Karpas-422 (cell line): ENCODE results near the gene FBXL4. TPM values are rescaled to one million over a fixed set of nuclear protein-coding genes. Genes with fewer than 3 reads are reported as not detected.
A peak's percentile ranks its signal among the peaks of the same experiment; 100 is the strongest.

Source experiments
- DNase-seq: peaks from one replicate; pipeline ENCODE4 v3.0.0-alpha.2; 2015
- H2AFZ ChIP-seq: fragments of 200-600 bp; sonication (generic); 2 replicates; pipeline ENCODE4 v1.6.1; 2014; ENCODE audit warnings: antibody characterized with exemption, low read length, mixed read lengths
- H3K27ac ChIP-seq: fragments of 200-600 bp; sonication (generic); 2 replicates; pipeline ENCODE4 v1.5.1; 2014; ENCODE audit warnings: mild to moderate bottlenecking, low read length, moderate library complexity
- H3K27me3 ChIP-seq: fragments of 200-600 bp; sonication (generic); 2 replicates; pipeline ENCODE4 v1.6.1; 2014; ENCODE audit warnings: low read length, mixed read lengths
- H3K36me3 ChIP-seq: fragments of 200-600 bp; sonication (generic); 2 replicates; pipeline ENCODE4 v1.6.1; 2014; ENCODE audit warnings: low read length, mixed read lengths; ENCODE audit not compliant: insufficient read depth
- H3K4me1 ChIP-seq: fragments of 200-600 bp; sonication (generic); 2 replicates; pipeline ENCODE4 v1.6.1; 2014; ENCODE audit warnings: mild to moderate bottlenecking, low read length, mixed read lengths
- H3K4me2 ChIP-seq: fragments of 200-600 bp; sonication (generic); 2 replicates; pipeline ENCODE4 v1.6.1; 2014; ENCODE audit warnings: low read length, low read depth, mild to moderate bottlenecking; ENCODE audit not compliant: poor library complexity, severe bottlenecking
- H3K4me3 ChIP-seq: fragments of 200-600 bp; sonication (generic); 2 replicates; pipeline ENCODE4 v1.5.1; 2014; ENCODE audit warnings: mild to moderate bottlenecking, antibody characterized with exemption, low read length, mixed read lengths
- H3K79me2 ChIP-seq: fragments of 200-600 bp; sonication (generic); 2 replicates; pipeline ENCODE4 v1.6.1; 2014; ENCODE audit warnings: mild to moderate bottlenecking, low read length, mixed read lengths
- H3K9ac ChIP-seq: fragments of 200-600 bp; sonication (generic); 2 replicates; pipeline ENCODE4 v1.6.0; 2014; ENCODE audit warnings: low read length
- H3K9me2 ChIP-seq: fragments of 200-600 bp; sonication (generic), shearing (Covaris generic); replicated peaks from 2 replicates; pipeline ENCODE4 v1.6.0; 2014; ENCODE audit warnings: mild to moderate bottlenecking, low read length, moderate library complexity; ENCODE audit not compliant: insufficient read depth
- H3K9me3 ChIP-seq: fragments of 300-700, 200-600 bp; sonication (generic); 2 replicates; pipeline ENCODE4 v1.6.1; 2014; ENCODE audit warnings: low read length, mixed read lengths
- H4K20me1 ChIP-seq: fragments of 200-600 bp; sonication (generic); 2 replicates; pipeline ENCODE4 v1.6.1; 2014; ENCODE audit warnings: mild to moderate bottlenecking, antibody characterized with exemption, low read length, low read depth; ENCODE audit not compliant: insufficient read depth
- total RNA-seq: library from RNA; depleted of rRNA; stranded (reverse); fragments of >200 nt; shearing (Covaris generic); gene quantifications from 2 replicates; pipeline ENCODE4 v1.2.3, GENCODE V29; 2014; ENCODE audit warnings: low replicate concordance

The FBXL4 gene
- total RNA-seq, 1 experiment from 2014 or later: 32.2 TPM

DNA sequence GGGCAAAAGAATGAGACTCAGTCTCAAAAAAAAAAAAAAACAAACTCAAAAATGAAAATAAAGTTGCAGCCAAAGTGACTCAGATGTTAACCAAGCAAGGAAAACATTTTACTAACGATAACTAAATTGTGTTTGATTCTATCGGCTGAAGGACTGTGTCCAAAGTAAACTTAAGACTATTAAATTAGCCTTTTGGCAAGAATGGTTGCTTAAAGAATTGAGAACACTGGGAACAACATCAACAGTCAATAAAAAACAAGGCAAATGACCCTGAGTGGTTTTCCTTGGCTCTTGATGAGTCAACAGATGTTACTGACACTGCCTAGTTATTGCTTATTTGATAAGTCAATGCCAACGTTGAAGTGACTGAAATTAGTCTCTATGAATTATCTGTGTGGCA, 76.7 kb downstream of the FBXL4 start:
- H3K27me3 ChIP-seq: no peaks in the 10 kb centered on the region
- no peak overlapping the region for H3K4me3 ChIP-seq
- no peaks in the 10 kb centered on the region for H3K4me1 ChIP-seq
- H3K9me2 ChIP-seq: no peaks in the 10 kb centered on the region
- 0 out of 2 replicates have a peak, but pooled peaks cover 3% of the 10 kb centered on the region for H3K9me3 ChIP-seq
- 0 out of 2 replicates have a peak, but pooled peaks cover 3% of the 10 kb centered on the region for H3K79me2 ChIP-seq
- H3K27ac ChIP-seq: no peak overlapping the region
- peaks cover 50% of the 10 kb centered on the region for H3K36me3 ChIP-seq
- H4K20me1 ChIP-seq: no peaks in the 10 kb centered on the region
- DNase-seq: no peak
- no peak overlapping the region for H3K4me2 ChIP-seq
- H3K9ac ChIP-seq: no peak overlapping the region
- no peak overlapping the region for H2AFZ ChIP-seq

DNA sequence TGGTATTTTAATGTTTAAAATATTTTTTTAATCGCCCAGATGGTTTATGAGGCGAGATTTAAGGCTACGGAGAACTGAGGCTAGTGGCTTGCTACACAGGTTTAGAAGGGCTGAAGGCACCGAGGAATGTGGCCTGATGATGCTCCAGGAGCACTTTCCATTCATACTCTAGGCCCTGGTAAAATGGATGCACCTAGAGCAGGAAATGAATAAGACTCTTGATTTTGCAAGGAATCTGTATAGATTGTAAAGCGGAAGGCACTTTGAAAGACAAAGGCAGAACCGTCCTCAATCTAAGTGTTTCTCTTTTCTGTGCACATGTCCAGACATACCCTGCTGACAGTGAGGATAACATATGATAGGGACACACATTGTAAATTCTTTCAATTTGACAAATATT, 83.2 kb downstream of the FBXL4 start:
- H3K27me3 ChIP-seq: no peaks in the 10 kb centered on the region
- no peak overlapping the region for H3K4me2 ChIP-seq
- H4K20me1 ChIP-seq: no peaks in the 10 kb centered on the region
- no peaks in the 10 kb centered on the region for H3K9me2 ChIP-seq
- peaks cover 3% of the 10 kb centered on the region; the same call in 1 of the 2 replicates for H3K79me2 ChIP-seq
- H3K9ac ChIP-seq: no peak overlapping the region
- no peak overlapping the region for H2AFZ ChIP-seq
- no peak overlapping the region for H3K27ac ChIP-seq
- no peak overlapping the region for H3K4me3 ChIP-seq
- 0 out of 2 replicates have a peak, but pooled peaks cover 3% of the 10 kb centered on the region for H3K9me3 ChIP-seq
- H3K36me3 ChIP-seq: peaks cover 16% of the 10 kb centered on the region; the same call in 1 of the 2 replicates
- no peaks in the 10 kb centered on the region for H3K4me1 ChIP-seq
- no peak for DNase-seq

DNA sequence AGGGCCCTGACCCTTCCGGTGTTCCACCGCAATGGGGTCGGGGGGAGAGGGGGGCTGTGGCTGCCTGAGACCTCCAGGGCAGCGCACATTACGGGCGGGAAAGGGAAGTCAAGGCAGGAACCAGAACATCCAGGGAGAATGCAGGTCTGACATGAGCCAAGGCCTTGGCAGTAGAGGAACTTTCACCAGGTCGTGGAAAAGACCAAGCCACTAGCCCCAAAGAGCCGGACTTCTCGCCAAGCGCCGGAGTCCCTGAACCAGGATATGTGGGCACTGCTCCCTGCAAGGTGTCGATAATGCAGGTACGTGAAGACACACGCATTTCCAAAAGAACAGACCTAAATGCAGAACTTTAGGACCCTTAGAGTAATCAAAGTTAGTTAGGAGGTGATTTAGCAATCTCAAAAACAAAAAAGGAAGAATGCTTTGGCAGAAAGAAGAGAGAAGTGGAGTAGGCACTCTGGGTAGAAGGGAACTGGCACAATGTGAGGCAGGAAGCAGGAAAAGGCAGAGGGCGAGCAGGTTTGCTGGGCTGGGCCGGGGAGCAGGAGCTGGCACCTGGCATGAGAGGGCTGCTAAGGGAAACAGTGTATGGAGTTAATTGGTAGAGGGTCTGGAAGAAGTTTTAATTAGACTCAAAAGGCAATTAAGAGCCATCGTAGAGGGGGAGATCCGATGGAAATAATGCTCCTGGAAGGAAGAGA, 99.1 kb downstream of the FBXL4 start:
- Histone ChIP-seq H3K27ac (no peak overlapping the region), H3K9ac (no peak overlapping the region), H3K4me3 (no peak overlapping the region), H3K79me2 (no peaks in the 10 kb centered on the region), H3K9me2 (no peaks in the 10 kb centered on the region), H3K36me3 (no peaks in the 10 kb centered on the region), H3K9me3 (no peaks in the 10 kb centered on the region), H3K4me1 (peaks cover 10% of the 10 kb centered on the region), H2AFZ (no peak overlapping the region), H3K4me2 (no peak overlapping the region), H4K20me1 (no peaks in the 10 kb centered on the region), H3K27me3 (no peaks in the 10 kb centered on the region)
- DNase-seq: no peak

DNA sequence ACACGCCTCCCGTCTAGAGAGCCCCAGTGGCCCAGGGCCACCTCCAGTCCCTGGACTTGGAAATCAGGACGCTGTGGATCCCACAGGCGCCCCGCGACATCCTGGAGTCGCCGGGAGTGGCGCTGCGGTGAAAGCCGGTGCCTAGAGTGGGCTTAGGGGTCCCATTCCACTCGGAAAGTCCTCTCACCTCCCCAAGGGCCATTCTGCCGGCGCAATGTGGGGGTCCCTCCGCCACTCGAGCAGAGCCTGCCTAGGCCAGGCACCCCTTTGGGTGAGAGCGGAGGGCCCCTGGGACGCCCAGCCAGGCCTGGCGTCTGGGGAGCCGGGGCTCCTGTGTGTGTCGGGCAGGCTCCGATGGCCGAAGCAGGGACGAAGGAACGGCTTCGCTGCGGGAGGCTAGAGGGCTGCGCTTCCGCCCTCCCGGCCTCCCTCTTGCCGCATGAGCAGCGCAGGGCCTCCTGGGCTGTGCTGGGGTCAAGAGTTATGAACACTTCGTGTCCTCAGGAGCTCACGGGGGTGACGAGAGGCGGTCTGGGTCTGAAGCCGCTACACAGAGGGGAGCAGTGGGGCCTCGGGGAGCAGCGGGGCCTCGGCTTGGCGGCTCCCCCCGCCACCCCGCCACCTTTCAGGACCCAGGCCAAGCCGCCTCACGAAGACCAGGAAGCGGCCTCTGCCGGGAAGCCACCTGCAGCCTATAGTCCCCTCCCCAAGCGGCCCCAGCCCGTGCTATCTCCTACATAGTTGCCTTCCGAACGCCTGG, 99.8 kb downstream of the FBXL4 start:
- no peaks in the 10 kb centered on the region for H3K79me2 ChIP-seq
- H3K9me2 ChIP-seq: no peaks in the 10 kb centered on the region
- no peak overlapping the region for H2AFZ ChIP-seq
- no peak overlapping the region for H3K4me3 ChIP-seq
- no peak for DNase-seq
- no peaks in the 10 kb centered on the region for H3K36me3 ChIP-seq
- peaks cover 10% of the 10 kb centered on the region for H3K4me1 ChIP-seq
- no peaks in the 10 kb centered on the region for H4K20me1 ChIP-seq
- no peaks in the 10 kb centered on the region for H3K27me3 ChIP-seq
- H3K9me3 ChIP-seq: no peaks in the 10 kb centered on the region
- H3K4me2 ChIP-seq: no peak overlapping the region
- no peak overlapping the region for H3K9ac ChIP-seq
- H3K27ac ChIP-seq: no peak overlapping the region

DNA sequence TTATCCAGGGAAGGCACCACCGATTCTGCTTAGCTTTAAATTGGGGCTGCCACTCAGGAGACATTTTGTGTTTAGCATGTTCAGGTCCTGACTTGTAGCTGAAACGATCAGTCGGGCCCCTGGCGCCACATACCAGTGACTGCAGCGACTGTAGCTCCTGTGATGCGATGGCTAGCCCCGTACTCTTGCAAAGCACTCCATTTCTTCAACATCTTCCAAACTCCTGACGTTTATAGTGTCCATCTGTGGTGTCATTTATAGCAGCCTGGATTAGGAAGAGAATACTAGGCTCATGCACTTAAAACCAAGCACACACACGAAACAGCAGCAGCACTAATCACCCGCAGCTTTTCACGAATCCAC, 100.3 kb downstream of the FBXL4 start:
- Histone ChIP-seq H3K4me2 (no peak overlapping the region), H3K36me3 (no peaks in the 10 kb centered on the region), H3K9me2 (no peaks in the 10 kb centered on the region), H3K9me3 (no peaks in the 10 kb centered on the region), H3K79me2 (no peaks in the 10 kb centered on the region), H3K4me1 (peaks cover 10% of the 10 kb centered on the region), H3K27me3 (no peaks in the 10 kb centered on the region), H2AFZ (no peak overlapping the region), H3K4me3 (no peak overlapping the region), H3K27ac (no peak overlapping the region), H3K9ac (no peak overlapping the region), H4K20me1 (no peaks in the 10 kb centered on the region)
- DNase-seq: no peak

DNA sequence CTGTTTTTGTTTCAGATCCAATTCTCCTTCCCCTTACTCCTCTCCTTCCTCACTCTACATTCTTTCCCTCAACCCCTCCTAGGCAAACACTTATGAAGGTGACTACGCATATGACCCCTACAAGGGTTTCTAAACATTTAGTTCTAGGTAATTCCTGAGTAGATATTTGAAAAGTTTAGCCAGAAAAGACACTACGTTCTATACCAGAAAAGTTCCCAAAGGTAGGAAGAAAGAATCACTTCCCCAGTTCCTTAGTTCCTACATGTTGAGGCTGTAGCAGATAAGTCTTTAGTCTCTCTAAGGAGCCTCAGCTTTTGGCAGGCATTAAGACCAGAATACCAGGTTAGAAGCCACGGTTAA, 101.7 kb downstream of the FBXL4 start:
- no peak for DNase-seq
- H3K4me2 ChIP-seq: no peak overlapping the region
- no peak overlapping the region for H3K9ac ChIP-seq
- no peaks in the 10 kb centered on the region for H4K20me1 ChIP-seq
- no peaks in the 10 kb centered on the region for H3K79me2 ChIP-seq
- no peak overlapping the region for H2AFZ ChIP-seq
- H3K4me3 ChIP-seq: no peak overlapping the region
- H3K27ac ChIP-seq: no peak overlapping the region
- H3K9me2 ChIP-seq: no peaks in the 10 kb centered on the region
- H3K27me3 ChIP-seq: no peaks in the 10 kb centered on the region
- H3K4me1 ChIP-seq: no peaks in the 10 kb centered on the region
- no peaks in the 10 kb centered on the region for H3K36me3 ChIP-seq
- H3K9me3 ChIP-seq: no peaks in the 10 kb centered on the region

DNA sequence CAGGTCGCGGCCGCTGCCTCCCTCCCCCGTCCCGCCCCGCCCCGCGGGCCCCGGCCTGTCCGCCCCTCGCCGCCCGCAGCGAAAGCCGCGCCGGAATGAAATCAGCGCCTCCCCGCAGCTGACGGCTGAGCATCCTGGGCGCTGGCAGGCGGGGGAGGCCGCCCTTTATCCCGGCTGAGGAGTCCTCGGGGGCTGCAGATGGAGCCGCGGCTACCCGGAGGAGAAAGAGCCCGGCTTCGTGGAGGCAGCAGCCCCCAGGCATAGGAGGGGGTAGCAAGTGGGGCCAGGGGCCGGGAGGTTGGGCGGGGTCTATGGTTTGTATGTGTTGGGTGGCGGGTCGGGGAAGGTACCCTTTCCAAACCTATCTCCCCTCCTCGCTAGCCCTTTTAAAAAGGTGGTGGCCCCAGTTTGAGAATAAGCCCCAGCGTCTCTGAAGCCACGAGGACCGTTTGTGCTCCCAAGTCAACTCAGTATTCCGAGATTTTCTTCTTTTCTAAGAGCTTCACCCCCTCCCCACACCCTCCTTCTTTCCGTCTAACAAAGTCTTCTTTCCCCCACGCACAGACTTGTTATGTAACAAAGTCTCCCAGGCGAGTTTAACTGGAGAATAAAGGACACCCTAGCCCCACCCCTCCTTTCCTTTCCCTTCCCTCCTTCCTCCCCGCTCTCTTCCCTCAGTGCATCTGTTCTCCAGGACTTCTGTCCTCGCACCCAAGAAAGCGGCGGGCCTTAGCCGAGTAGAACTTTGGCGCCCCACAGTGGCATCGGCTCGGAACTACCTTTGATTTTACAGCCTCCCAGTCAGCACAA, 102.3 kb downstream of the FBXL4 start:
- Histone ChIP-seq H3K36me3 (no peaks in the 10 kb centered on the region), H3K9me2 (no peaks in the 10 kb centered on the region), H3K79me2 (no peaks in the 10 kb centered on the region), H3K27ac (no peak overlapping the region), H3K4me3 (no peak overlapping the region), H3K4me1 (no peaks in the 10 kb centered on the region), H4K20me1 (no peaks in the 10 kb centered on the region), H2AFZ (no peak overlapping the region), H3K9ac (no peak overlapping the region), H3K27me3 (no peaks in the 10 kb centered on the region), H3K9me3 (no peaks in the 10 kb centered on the region), H3K4me2 (no peak overlapping the region)
- DNase-seq: peak; percentile 84
